ENCODE results near the gene NAA80. TPM values are rescaled to one million over a fixed set of nuclear protein-coding genes. Genes with fewer than 3 reads are reported as not detected.

NAA80 gene, protein sequence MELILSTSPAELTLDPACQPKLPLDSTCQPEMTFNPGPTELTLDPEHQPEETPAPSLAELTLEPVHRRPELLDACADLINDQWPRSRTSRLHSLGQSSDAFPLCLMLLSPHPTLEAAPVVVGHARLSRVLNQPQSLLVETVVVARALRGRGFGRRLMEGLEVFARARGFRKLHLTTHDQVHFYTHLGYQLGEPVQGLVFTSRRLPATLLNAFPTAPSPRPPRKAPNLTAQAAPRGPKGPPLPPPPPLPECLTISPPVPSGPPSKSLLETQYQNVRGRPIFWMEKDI
- 8.5 and 12.3 TPM in 2 replicates for total RNA-seq

DNA sequence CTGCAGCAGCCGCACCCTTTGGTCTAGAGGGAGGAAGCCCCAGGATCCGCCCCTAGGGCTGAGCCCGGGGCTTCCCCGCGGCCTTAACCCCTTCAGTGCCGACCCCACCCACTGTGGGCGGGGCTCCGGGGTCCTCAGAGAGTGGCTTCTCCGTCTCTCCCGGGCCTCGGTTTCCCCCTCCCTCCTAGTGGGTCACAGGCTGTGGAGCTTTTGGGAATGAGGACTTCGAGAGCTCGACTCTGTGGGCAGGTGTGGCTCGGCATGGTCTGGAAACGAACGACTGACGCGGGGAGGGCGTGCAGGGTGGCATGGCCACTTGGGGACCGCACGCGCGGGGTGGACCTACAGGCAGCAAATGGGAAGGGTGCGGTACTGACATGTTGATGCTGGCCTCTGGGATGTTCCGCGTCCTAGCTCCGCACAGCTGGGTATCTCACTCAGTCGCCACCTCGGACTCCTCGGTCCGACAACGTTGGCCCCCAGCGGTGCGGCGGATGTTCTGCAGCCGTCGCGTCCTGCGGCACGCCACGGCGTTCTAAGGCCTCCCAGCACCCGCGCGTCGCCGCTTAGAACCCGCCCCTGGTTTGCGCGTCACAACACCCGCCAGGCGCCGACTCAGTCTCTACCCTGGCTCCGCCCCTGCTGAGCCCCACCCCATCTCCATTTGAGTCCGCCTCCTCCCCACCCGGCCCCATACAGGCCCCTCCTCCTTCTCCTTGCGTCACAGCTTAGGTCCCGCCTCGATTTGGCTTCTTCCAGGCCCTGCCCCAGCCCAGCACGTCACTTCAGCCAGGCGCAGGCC is at the start of gene NAA80, which contains the start of gene HYAL3:
Gene NAA80 (minus strand): TSS at position 570 of the 802 bp plus-strand sequence. CDS start 1,942 bp downstream, outside the sequence.
Gene HYAL3 (minus strand): TSS at position 570 of the 802 bp plus-strand sequence. CDS start 3,803 bp downstream, outside the sequence.
- H3K27me3 ChIP-seq (ENCODE audit: control insufficient read depth, insufficient read depth, low read length) = no peaks in the 10 kb centered on the region
- peak within 1 kb of the TSS; percentile 94 for H3K4me3 ChIP-seq (ENCODE audit: low read depth, low read length)
- DNase-seq (ENCODE audit: low read depth) = peak; percentile 89
- no peaks in the 10 kb centered on the region for H3K36me3 ChIP-seq (ENCODE audit: control insufficient read depth, insufficient read depth, low read length)
- TF ChIP-seq, protein P1, sequence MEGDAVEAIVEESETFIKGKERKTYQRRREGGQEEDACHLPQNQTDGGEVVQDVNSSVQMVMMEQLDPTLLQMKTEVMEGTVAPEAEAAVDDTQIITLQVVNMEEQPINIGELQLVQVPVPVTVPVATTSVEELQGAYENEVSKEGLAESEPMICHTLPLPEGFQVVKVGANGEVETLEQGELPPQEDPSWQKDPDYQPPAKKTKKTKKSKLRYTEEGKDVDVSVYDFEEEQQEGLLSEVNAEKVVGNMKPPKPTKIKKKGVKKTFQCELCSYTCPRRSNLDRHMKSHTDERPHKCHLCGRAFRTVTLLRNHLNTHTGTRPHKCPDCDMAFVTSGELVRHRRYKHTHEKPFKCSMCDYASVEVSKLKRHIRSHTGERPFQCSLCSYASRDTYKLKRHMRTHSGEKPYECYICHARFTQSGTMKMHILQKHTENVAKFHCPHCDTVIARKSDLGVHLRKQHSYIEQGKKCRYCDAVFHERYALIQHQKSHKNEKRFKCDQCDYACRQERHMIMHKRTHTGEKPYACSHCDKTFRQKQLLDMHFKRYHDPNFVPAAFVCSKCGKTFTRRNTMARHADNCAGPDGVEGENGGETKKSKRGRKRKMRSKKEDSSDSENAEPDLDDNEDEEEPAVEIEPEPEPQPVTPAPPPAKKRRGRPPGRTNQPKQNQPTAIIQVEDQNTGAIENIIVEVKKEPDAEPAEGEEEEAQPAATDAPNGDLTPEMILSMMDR (IDR thresholded peaks at IDR 0.05; ENCODE audit: insufficient read depth, low read length, poor library complexity, severe bottlenecking) = no peak

DNA sequence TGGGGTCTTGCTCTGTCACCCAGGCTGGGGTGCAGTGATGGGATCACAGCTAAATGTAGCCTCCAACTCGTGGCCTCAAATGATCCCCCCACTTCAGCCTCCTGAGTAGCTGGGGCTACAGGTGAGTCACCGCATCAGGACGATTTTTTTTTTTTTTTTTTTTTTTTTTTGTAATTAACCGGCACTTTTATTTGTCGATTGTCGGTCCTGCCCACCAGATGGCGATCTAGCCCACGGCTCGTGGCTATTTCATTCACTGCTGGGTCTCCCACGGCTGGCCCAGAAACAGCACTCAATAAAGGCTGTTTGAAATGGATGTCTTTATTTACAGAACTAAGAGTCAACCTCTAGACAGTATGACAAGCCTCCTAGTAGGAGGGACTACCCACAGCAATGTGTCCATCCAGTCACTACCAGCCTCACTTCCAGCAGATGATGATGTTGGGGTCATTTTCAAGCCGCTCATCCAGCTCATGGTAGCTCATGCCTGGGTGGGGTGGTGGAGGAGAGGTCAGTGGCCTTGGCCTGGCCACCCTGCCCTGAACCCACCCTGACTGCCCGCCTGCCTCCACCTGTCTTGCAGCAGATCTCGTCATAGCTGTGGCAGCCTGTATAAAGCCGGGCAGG is 48.1 kb upstream of the NAA80 start:
- no peak for DNase-seq (ENCODE audit: low read depth)
- peaks cover 1% of the 10 kb centered on the region for H3K36me3 ChIP-seq (ENCODE audit: control insufficient read depth, insufficient read depth, low read length)
- no peaks in the 10 kb centered on the region for H3K27me3 ChIP-seq (ENCODE audit: control insufficient read depth, insufficient read depth, low read length)
- H3K4me3 ChIP-seq (ENCODE audit: low read depth, low read length) = no peak overlapping the region
- TF ChIP-seq, protein P1 (IDR thresholded peaks at IDR 0.05; ENCODE audit: insufficient read depth, low read length, poor library complexity, severe bottlenecking) = peak; percentile 52

DNA sequence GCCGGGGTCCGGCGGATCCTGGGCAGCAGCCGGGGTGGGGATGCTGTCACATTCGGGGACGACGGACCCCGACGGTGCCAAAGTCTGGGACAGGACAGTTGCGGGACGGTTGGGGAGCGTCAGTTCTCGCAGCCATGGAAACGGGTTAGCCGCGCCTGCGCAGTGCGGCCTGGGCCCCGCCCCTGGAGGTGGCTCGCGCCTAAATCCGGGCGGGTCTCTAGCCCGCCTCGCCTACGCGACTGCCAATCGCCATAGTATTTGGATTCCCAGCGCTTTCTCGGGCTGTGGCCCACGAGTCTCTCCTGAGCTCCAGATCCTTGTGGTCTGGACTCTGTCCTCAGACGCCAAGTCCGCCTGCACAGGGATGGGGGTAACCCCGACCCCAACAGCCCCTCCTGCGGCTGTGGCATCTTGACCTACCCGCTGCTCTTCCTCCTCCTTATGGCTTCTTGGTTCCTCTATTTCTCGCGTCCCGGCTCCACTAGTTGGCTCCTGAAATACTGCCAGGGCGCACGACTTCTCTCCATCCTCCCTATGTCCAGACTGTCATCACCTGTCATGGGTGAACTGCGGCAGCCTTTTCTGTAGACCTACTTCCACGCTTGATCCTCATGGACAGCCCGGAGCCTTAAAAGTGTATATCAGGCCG is 46.5 kb upstream of the NAA80 start, which contains the start of gene ZMYND10:
Gene ZMYND10 (minus strand): TSS at position 147 of the 649 bp plus-strand sequence. CDS start 153 bp downstream, outside the sequence.
- Histone ChIP-seq H3K4me3 (ENCODE audit: low read depth, low read length) (peak within 1 kb of the TSS; percentile 41), H3K36me3 (ENCODE audit: control insufficient read depth, insufficient read depth, low read length) (peaks cover 1% of the 10 kb centered on the region), H3K27me3 (ENCODE audit: control insufficient read depth, insufficient read depth, low read length) (peaks cover 3% of the 10 kb centered on the region)
- TF ChIP-seq, protein P1 (IDR thresholded peaks at IDR 0.05; ENCODE audit: insufficient read depth, low read length, poor library complexity, severe bottlenecking) = no peak
- no peak for DNase-seq (ENCODE audit: low read depth)

DNA sequence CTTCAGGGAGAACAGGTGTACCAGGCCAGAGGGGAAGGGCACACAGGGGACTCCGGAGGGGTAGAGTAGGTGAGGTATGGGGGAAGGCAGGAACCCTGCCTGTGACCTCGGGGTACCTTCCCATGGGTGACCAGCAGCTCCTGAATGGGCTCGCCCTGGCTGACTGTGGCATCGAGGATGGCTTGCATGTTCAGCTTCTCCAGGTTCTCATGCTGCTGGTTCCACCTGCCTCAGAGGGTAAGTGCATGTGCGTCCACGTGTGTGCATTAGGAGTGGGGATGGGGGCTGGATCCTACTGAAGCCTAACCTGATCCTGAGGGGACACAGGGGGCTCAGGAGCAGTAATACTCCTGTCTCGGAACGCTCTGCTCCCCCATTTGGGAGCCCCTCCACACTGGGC is 45.8 kb upstream of the NAA80 start:
- TF ChIP-seq, protein P1 (IDR thresholded peaks at IDR 0.05; ENCODE audit: insufficient read depth, low read length, poor library complexity, severe bottlenecking) = no peak
- DNase-seq (ENCODE audit: low read depth) = no peak
- Histone ChIP-seq H3K27me3 (ENCODE audit: control insufficient read depth, insufficient read depth, low read length) (peaks cover 9% of the 10 kb centered on the region), H3K36me3 (ENCODE audit: control insufficient read depth, insufficient read depth, low read length) (peaks cover 1% of the 10 kb centered on the region), H3K4me3 (ENCODE audit: low read depth, low read length) (peak overlapping the region; percentile 41)

DNA sequence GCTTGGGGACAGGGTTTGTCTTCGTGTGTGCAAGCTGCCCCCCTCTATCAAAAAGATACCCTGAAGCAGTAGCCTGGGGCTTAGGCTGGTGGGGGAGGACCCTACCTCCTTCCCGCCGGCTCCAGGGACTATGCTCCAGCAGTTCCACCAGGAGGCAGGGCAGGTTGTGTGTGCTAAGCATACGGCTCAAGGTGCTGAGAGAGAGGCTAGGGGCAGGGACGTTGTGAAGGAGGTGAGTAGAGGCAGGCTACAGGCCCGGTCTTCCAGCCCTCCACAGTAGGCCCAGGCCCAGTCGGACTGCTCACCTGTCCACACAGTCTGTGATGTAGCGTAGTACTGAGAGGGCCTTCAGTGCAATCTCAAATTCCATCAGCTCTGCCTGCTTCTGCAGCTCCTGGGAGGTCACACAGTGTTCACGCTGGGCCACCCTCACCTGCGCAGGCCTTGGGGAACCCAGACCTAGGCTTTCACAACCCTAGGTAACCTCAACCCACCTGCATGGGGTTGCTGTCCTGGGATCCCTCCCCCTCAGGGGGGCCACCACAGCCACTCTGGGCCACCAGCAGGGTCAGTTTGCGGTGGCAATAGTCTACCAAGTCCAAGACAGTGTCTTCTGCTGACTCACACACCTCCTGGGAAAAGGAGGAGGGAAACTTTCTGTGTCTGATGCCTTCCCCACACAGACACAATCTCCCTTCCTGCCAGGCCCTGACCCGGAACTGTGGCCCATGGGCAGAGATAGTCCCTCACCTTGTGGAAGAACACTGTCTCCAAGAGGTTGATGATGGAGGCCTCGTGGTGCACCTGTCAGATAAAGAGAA is 43.8 kb upstream of the NAA80 start:
- TF ChIP-seq, protein P1 (IDR thresholded peaks at IDR 0.05; ENCODE audit: insufficient read depth, low read length, poor library complexity, severe bottlenecking) = no peak
- Histone ChIP-seq H3K4me3 (ENCODE audit: low read depth, low read length) (no peak overlapping the region), H3K36me3 (ENCODE audit: control insufficient read depth, insufficient read depth, low read length) (peaks cover 1% of the 10 kb centered on the region), H3K27me3 (ENCODE audit: control insufficient read depth, insufficient read depth, low read length) (peaks cover 11% of the 10 kb centered on the region)
- DNase-seq (ENCODE audit: low read depth) = no peak
